Measurements from ENCODE around the gene AK6. TPM values are rescaled to one million over a fixed set of nuclear protein-coding genes. Genes with fewer than 3 reads are reported as not detected.
"Not testable (repeated sequence)": the region's sequence is repeated elsewhere in the genome, so short reads cannot be mapped to it uniquely, and the experiment has no call there.

AK6 gene
- total RNA-seq, 2 donors from 2014 or later: 32.6 to 54.2 TPM

GRCh38 chr5:69334793-69335268 lies 34.5 kb downstream of the AK6 start:
- peak; percentile 95 for DNase-seq
- peaks cover 11% of the 10 kb centered on the region for H3K4me1 Mint-ChIP-seq
- Histone ChIP-seq H3K27me3 (ENCODE audit: control insufficient read depth, insufficient read depth, low read length, poor library complexity, severe bottlenecking) (peaks cover 4% of the 10 kb centered on the region), H3K4me3 (ENCODE audit: low read length) (no peak overlapping the region), H3K27ac (ENCODE audit: low read depth, low read length) (no peak overlapping the region), H3K9me3 (ENCODE audit: control insufficient read depth, low read length) (no peaks in the 10 kb centered on the region), H3K9ac (ENCODE audit: extremely low read depth, low read length, poor library complexity, severe bottlenecking) (no peak overlapping the region), H3K36me3 (ENCODE audit: control insufficient read depth, insufficient read depth, low read length) (no peaks in the 10 kb centered on the region), H3K4me1 (ENCODE audit: control insufficient read depth, insufficient read depth, low read length) (peaks cover 5% of the 10 kb centered on the region)
- no peak overlapping the region for H3K27ac Mint-ChIP-seq
- peaks cover 12% of the 10 kb centered on the region for H3K27me3 Mint-ChIP-seq (ENCODE audit: insufficient read depth)
- H3K9me3 Mint-ChIP-seq: peaks cover 3% of the 10 kb centered on the region
- TF ChIP-seq CTCF (conservative IDR thresholded peaks at IDR 0.05): peak; percentile 88
- WGBS, 2 experiments (ENCODE audit: insufficient coverage in 1 of 2, insufficient read length in 1 of 2): 24 to 28% methylated on average over 9 to 18 of the region's 18 CpGs
- no peak overlapping the region for H3K4me3 Mint-ChIP-seq
- peaks cover 2% of the 10 kb centered on the region for H3K36me3 Mint-ChIP-seq (ENCODE audit: low read depth)

DNA sequence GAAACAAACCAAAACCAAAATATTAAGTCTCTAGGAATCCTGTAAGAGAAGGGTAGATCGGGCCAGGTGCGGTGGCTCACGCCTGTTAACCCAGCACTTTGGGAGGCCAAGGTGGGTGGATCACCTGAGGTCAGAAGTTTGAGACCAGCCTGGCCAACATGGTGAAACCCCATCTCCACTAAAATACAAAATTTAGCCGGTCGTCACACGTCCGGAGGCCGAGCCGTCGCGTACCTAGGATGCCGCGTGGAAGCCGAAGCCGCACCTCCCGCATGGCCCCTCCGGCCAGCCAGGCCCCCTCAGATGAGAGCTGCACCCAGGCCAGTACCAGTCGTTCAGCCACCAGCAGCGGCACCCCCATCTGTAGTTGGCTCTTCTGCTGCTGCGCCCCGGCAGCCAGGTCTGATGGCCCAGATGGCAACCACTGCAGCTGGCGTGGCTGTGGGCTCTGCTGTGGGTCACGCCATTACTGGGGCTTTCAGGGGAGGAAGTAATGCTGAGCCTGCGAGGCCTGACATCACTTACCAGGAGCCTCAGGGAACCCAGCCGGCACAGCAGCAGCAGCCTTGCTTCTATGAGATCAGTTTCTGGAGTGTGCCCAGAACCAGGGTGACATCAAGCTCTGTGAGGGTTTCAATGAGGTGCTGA lies 35.5 kb downstream of the AK6 start:
- not testable (repeated sequence) for DNase-seq; H3K9me3 ChIP-seq (ENCODE audit: control insufficient read depth, low read length); H3K27me3 ChIP-seq (ENCODE audit: control insufficient read depth, insufficient read depth, low read length, poor library complexity, severe bottlenecking); H3K4me3 Mint-ChIP-seq; H3K27ac ChIP-seq (ENCODE audit: low read depth, low read length); H3K27ac Mint-ChIP-seq; H3K36me3 Mint-ChIP-seq (ENCODE audit: low read depth); H3K9ac ChIP-seq (ENCODE audit: extremely low read depth, low read length, poor library complexity, severe bottlenecking); H3K9me3 Mint-ChIP-seq; H3K4me3 ChIP-seq (ENCODE audit: low read length); H3K36me3 ChIP-seq (ENCODE audit: control insufficient read depth, insufficient read depth, low read length); H3K4me1 ChIP-seq (ENCODE audit: control insufficient read depth, insufficient read depth, low read length)
- Mint-ChIP-seq H3K27me3 (ENCODE audit: insufficient read depth) (peaks cover 12% of the 10 kb centered on the region), H3K4me1 (peaks cover 12% of the 10 kb centered on the region)
- 96 to 98% methylated on average over 8 to 25 of the region's 25 CpGs for WGBS, 2 experiments (ENCODE audit: insufficient coverage in 1 of 2, insufficient read length in 1 of 2)

DNA sequence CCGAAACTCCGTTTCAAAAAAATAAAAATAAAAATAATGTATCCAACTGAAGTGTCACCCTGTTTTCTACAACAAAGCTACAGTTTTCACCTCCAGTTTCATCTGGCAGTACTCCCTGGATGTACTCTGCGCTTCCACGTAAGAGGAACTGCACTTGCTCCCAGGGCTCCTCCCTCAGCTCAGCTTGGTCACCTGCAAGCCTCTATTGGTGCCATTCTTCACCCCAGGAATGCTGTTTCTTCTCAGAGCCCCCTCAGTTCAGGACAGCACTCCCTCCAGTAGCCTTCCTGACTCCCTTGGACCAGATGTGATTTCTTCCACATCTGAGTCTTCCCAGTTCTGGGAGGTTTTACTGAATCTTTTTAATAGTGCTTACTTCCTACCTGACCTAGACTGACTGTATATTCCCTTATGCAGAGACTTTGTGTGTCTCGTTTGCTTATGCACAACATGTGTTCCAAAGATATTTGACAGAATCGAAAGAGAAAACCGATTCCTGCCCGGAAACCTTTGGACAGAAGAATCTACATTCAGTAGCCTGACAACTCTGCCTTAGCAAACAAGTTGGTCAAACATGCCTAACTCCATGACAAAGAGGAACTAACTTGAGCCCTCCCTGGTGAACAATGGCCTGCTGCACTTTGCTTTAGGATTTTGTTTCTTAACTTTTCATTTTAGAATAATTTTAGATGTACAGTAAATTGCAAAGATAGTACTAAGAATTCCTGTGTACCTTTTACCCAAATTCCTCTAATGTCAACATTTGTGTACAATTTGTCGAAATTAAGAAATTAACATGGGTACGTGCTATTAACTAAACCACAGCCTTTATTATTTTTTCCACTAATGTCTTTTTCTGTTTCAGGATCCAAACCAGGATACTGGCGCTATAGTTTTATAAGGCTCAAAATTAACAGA lies 37.5 kb downstream of the AK6 start:
- peak overlapping the region; percentile 58 for H3K4me3 Mint-ChIP-seq
- H3K9ac ChIP-seq (ENCODE audit: extremely low read depth, low read length, poor library complexity, severe bottlenecking): peak overlapping the region; percentile 48
- peaks cover 12% of the 10 kb centered on the region for H3K27me3 Mint-ChIP-seq (ENCODE audit: insufficient read depth)
- peaks cover 5% of the 10 kb centered on the region for H3K4me1 ChIP-seq (ENCODE audit: control insufficient read depth, insufficient read depth, low read length)
- no peak for DNase-seq
- no peaks in the 10 kb centered on the region for H3K36me3 ChIP-seq (ENCODE audit: control insufficient read depth, insufficient read depth, low read length)
- no peak for TF ChIP-seq CTCF (conservative IDR thresholded peaks at IDR 0.05)
- H3K27me3 ChIP-seq (ENCODE audit: control insufficient read depth, insufficient read depth, low read length, poor library complexity, severe bottlenecking): peaks cover 4% of the 10 kb centered on the region
- WGBS, 2 experiments (ENCODE audit: insufficient coverage in 1 of 2, insufficient read length in 1 of 2): 80 to 82% methylated on average over 11 of the region's 11 CpGs
- peak overlapping the region; percentile 77 for H3K4me3 ChIP-seq (ENCODE audit: low read length)
- peaks cover 3% of the 10 kb centered on the region for H3K9me3 Mint-ChIP-seq
- H3K27ac ChIP-seq (ENCODE audit: low read depth, low read length): no peak overlapping the region
- H3K36me3 Mint-ChIP-seq (ENCODE audit: low read depth): peaks cover 2% of the 10 kb centered on the region
- no peaks in the 10 kb centered on the region for H3K9me3 ChIP-seq (ENCODE audit: control insufficient read depth, low read length)
- H3K4me1 Mint-ChIP-seq: peaks cover 12% of the 10 kb centered on the region
- H3K27ac Mint-ChIP-seq: peak overlapping the region; percentile 74
